NCI-H1417 treated with DMSO at 0.1 percent for 48 hours (cell line): Measurements from ENCODE around the gene NAXD.
A peak's percentile ranks its signal among the peaks of the same experiment; 100 is the strongest.
"Not testable (repeated sequence)": the region's sequence is repeated elsewhere in the genome, so short reads cannot be mapped to it uniquely, and the experiment has no call there.

Experiments used
- DNase-seq: peaks from one replicate; lab custom pipeline; 2025; lab: John Stamatoyannopoulos, UW

NAXD gene

DNA sequence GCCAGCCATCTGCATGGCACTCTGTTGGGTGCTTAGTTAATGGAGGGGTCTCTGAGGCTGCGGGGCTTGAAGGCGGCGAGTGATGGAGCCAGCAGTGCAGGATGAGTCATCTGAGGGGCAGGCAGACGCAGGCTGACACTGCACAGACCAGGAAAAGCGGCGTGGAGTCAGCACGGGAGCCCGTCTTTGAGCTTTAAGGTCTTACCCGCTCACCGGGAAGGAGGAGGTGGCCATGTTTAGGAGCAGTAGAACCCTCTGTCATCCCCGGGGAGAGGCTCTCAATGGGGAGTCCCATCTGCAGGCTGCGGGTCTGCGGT lies 13.1 kb downstream of the NAXD start:
- no peak for DNase-seq

- no peak for DNase-seq
Measured at GRCh38 chr13:110628952-110629701, 13.8 kb downstream of the NAXD start.

GRCh38 chr13:110629735-110630134 lies 14.4 kb downstream of the NAXD start:
- DNase-seq, result no peak

- no peak for DNase-seq
Measured at GRCh38 chr13:110630566-110631119, 15.3 kb downstream of the NAXD start.

- DNase-seq, result not testable (repeated sequence)
Measured at GRCh38 chr13:110632255-110632654, 16.9 kb downstream of the NAXD start.

DNA sequence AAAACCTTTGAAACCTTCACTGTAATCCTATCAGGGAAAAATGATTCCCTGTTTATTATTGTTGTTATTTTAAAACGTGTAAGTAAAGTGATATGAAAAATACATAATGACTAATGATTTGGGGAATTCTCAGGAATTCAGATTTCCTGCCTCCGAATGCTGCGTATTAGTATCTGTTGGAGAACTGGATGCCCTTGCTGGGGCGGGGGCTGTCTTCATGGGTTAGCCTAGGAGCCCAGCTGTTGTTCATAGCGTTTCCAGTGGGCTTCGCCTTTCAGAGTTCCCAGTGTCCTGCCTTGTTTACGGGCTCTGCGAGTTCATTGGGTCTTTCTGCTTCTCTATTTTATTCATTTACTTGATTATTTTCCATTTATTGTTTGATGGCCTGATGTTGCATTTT lies 18.4 kb downstream of the NAXD start:
- no peak for DNase-seq

GRCh38 chr13:110634558-110634957 lies 19.2 kb downstream of the NAXD start:
- DNase-seq, result no peak

- DNase-seq, result no peak
Measured at GRCh38 chr13:110635405-110636002, 20.2 kb downstream of the NAXD start.

- DNase-seq, result no peak
Measured at GRCh38 chr13:110636053-110636475, 20.7 kb downstream of the NAXD start.

DNA sequence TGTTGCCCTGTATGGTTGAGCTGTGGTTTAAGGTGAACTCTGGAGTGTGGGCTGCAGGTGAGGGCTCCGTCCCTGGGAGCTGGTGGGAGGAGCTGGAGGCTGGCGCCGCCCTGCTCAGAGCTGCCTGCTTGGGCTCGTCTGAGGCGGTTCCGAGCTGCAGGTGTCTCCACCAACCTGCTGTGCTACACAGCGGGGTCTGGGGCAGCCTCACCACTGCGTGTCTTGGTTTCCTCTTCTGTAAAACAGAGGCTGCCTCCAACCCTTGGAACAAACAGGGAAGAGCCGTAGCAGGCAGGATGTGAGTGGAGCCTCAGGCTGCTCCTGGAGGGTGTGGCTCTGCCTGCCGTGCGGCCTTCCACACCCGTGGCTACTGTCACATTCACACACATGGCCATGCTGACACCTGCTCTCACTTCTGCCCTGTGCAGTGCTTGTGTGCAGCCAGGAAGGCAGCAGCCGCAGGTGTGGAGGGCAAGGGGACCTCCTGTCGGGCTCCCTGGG lies 21.4 kb downstream of the NAXD start:
- peak; percentile 64 for DNase-seq

DNA sequence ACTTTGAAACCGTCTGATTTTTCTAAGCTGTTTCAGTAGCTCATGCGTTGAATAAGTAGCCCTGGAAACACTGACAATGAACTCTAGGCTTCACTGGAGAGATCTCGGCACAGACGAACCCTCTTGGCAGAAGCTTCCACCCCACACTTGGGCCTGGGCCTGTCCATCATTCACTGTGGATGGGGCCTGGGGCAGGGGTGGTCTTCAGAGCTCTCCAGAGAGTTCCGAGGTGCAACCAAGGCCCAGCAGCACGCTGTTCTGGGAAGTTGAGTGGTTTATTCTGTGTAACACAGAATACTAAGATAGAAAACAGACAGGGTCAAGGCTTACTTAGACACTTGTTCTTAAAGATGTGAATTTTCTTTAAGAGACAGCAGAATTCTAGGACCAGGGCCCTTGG lies 21.9 kb downstream of the NAXD start:
- DNase-seq, result no peak

- DNase-seq, result no peak
Measured at GRCh38 chr13:110637747-110638146, 22.4 kb downstream of the NAXD start.

DNA sequence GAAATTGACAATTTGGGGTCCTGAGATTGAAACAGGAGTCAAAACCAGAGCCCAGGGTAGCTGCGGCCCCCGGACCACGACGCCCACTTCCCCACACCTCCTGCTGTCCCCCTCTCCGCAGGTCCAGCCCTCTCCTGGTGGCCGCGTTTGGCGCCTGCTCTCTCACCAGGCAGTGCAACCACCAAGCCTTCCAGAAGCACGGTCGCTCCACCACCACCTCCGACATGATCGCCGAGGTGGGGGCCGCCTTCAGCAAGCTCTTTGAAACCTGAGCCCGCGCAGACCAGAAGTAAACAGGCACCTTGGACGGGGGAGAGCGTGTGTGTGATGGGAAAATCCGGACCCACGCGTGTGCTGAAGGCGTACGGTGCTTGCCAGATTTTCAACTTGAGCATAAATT lies 22.9 kb downstream of the NAXD start:
- DNase-seq, result no peak

GRCh38 chr13:110638814-110639806 lies 23.8 kb downstream of the NAXD start:
- no peak for DNase-seq

DNA sequence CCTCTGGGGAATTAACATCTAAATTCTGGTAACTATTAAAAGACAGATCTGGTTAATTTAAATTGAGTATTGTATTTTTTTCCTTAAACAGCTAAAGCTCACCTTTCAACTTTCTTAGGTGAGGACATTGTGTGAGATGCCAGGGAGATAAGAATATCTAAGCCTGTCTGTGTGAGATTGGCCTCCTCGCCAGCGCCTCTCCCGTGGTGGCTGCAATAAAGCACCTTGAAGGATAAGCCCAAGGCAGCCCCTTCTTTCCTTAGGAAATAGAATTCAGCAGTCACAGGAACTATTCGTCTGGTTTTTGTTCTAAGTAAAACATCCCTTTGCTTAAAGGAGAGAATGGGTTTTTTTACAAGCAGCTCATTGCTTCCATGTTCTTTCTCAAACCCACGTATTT lies 24.6 kb downstream of the NAXD start:
- DNase-seq, result no peak

DNA sequence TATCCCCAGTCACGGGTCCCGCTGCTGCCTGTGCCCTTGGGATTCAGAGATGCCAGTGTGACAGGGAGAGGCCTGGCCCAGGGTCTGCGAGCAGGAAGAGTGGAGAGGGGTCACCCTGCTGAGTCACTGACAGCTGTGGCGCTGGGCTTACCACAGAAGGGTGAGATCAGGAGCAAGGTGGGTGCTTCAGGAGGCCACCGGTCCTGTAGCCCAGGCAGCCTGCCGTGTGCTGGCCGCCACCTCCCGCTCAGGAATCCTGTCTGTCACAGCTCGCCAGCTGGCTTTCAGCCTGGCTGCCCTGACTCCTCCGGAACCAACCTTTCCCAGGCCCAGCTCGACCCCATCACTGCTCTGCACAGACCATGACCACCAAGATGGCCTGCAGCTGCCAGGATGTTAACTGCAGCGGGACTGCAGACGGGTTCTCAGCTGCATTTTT lies 25.3 kb downstream of the NAXD start:
- DNase-seq, result no peak

DNA sequence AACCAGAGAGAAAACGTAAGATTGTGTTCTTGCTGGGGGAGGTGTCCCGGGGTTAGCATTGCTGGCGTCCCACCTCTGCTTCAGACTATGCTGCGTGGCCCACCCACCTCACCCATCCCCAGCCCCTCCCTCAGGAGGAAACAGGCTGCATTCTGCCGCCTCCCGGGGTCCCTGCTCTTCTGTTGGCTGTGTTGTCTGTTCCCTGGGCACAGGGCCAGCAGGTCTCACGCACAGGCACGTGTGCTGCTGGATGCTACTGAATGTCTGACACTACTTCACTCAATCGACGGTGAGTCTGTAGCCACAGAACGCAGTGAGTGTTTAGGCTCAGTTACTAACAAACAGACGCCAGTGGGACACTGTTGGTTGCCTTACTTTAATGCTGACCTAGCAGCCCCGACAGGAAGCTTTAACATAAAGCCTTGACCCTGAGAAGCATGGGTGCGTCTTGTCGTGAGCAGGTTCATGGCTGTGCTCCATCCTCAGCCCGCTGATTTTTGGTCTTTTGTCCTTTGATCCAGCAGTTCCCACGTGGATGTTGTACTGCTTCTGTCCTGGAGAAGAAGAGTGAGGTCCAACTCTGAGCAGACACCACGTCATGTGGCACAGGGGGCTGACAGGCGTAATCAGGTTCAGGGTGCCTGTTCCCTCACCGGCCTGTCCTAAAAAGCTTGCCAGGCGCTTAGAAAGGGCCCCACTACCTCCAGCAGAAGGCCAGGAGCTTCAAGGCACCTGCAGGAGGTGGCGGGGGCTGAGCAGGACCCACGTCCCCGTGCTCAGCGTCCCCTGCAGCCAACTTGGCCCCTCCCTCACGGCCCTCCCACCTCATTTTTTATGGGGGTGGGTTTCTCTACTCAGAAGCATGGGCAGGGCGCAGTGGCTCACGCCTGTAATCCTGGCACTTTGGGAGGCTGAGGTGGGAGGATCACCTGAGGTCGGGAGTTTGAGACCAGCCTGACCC lies 26.0 kb downstream of the NAXD start:
- no peak for DNase-seq

DNA sequence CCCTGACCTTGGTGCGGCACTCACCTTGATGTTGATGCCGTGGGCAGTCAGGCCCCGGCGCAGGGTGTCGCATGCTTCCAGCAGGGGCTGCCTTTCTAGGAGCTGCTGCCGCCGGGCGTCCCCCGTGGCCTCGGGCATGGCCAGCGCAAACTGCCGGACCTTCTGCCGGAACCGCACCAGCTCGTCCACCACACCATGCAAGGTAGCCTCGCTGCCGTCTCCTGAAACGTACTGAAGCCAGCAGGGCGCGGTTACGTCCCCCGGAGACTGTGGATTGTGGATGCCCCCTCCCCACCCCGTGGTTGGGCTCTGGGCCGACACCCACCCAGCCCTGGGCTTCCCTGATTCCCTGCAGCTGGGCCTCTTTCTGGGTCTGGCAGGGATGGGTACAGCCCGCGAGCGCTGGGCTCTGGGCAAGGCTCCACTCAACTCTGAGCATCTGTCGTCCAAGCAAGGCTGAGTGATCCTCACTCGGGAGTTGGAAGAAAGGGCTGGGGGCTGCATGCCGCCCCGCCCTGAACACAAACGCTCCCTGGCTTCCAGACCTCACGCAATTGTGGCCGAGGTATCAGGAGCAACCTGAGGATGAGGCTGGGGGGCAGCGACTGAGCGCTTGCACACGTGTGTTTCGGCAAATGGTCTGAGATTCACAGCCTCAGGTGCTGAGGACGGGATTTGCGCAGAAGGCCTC lies 27.1 kb downstream of the NAXD start:
- no peak for DNase-seq

DNA sequence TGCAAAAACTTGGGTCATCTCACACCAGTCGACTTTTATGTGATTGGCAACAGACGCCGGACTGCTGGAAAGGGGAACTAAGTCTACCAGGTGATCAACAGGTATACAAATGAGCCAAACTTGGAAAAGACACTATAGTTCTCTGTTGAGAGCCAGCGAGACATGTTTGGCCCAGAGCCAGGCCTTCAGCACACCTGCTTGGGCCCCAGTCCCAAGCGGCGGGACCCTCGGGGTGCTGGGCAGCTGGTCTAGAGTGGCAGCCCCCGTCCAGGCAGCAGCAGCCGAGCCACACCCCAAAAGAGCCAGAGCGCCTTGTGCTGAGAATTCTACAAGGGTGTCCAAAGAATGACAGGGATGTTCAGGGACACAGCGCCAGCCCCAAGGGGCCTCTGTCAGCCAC lies 28.0 kb downstream of the NAXD start:
- no peak for DNase-seq

DNA sequence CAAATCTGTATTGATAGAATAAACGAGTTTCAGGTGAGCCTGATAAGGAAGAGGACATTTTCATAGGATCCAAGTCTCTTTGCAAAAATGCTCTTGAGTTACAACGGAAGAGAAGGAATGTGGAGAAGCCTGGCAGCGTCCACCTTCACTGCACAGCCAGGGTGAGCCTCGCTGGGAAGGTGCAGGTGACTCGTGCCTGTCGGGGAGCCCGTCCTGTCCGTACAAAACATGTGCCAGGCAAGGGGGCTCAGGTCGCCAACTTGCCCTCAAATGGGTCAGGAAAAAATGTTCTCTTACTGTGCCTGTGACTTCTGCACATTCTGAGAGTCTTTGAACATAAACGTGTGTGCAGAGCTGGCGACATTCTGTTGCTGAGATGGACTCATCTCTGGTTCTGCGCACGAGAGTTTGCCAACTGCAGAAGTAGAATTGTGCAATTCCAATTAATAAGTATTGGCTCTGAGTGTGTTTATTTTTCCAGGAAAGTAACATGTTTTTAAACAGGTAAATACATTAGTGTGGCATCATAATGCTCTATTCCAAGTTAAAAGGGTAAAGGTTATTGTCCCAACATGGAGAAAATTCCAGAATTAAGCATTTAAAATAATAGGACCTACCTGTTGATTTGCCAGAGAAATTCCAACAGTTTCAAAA lies 28.6 kb downstream of the NAXD start:
- DNase-seq, result no peak
